Smooth muscle cell of the brain vasculature (primary cell): ENCODE results near the gene TGFBI.

Source experiments
- DNase-seq: peaks from one replicate; pipeline ENCODE4 v3.0.0-alpha.2; 2012; ENCODE audit warnings: low read depth, low spot score

TGFBI gene

GRCh38 chr5:136089791-136090190, 61.0 kb downstream of the TGFBI start:
- DNase-seq: no peak

- DNase-seq: no peak
These were observed 61.5 kb downstream of the TGFBI start for GRCh38 chr5:136090319-136090718.

GRCh38 chr5:136094189-136094912, 65.6 kb downstream of the TGFBI start:
- DNase-seq: no peak

- no peak for DNase-seq
These were observed 66.3 kb downstream of the TGFBI start for GRCh38 chr5:136094913-136095641.

GRCh38 chr5:136098176-136098575, 69.4 kb downstream of the TGFBI start:
- DNase-seq: no peak

- no peak for DNase-seq
These were observed 71.1 kb downstream of the TGFBI start for GRCh38 chr5:136099870-136100269.

GRCh38 chr5:136101884-136102283, 73.1 kb downstream of the TGFBI start:
- no peak for DNase-seq

GRCh38 chr5:136103118-136103517, 74.3 kb downstream of the TGFBI start:
- DNase-seq: no peak

GRCh38 chr5:136104306-136104965, 75.6 kb downstream of the TGFBI start:
- no peak for DNase-seq

GRCh38 chr5:136106351-136107031, 77.7 kb downstream of the TGFBI start:
- no peak for DNase-seq

GRCh38 chr5:136108180-136108611, 79.4 kb downstream of the TGFBI start:
- no peak for DNase-seq

GRCh38 chr5:136108766-136109165, 80.0 kb downstream of the TGFBI start:
- DNase-seq: no peak

- no peak for DNase-seq
These were observed 80.8 kb downstream of the TGFBI start for GRCh38 chr5:136109453-136110135.
